Erythroblast (primary cell): Measurements from ENCODE around the gene ADAMTS2.

ENCODE experiments used
- GATA1 ChIP-seq: IDR thresholded peaks from 2 replicates; pipeline ENCODE4 v1.6.1; 2011; ENCODE audit warnings: low read depth, mild to moderate bottlenecking, control low read depth, low read length, moderate library complexity
- POLR2A ChIP-seq: IDR thresholded peaks from 2 replicates; pipeline ENCODE4 v1.6.1; 2011; ENCODE audit warnings: mild to moderate bottlenecking, low read length

GRCh38 chr5:179241175-179241574, 104.1 kb downstream of the ADAMTS2 start:
- TF ChIP-seq POLR2A (no peak), GATA1 (no peak)
